Colon (tissue), 2 donors: ENCODE data around the gene MZT2A.
"Not testable (repeated sequence)": the region's sequence is repeated elsewhere in the genome, so short reads cannot be mapped to it uniquely, and the experiment has no call there.

Source experiments
- FAIRE-seq: peaks from 2 replicates; lab custom pipeline; 2012; peaks lifted over from hg19 to GRCh38; lab: Jason Lieb, UNC
- donor health status: control.
- donor health status: control.

MZT2A gene

GRCh38 chr2:131492015-131492417, at the start of gene MZT2A:
TSS of gene MZT2A (minus strand) at chr2:131492397. CDS start at chr2:131492376, 21 bp downstream.
- not testable (repeated sequence) for FAIRE-seq

GRCh38 chr2:131538856-131539255, 46.7 kb upstream of the MZT2A start:
- FAIRE-seq: not testable (repeated sequence)

GRCh38 chr2:131536841-131537240, 44.6 kb upstream of the MZT2A start:
- not testable (repeated sequence) for FAIRE-seq

GRCh38 chr2:131535951-131536826, 44.0 kb upstream of the MZT2A start:
- FAIRE-seq: not testable (repeated sequence)

- FAIRE-seq: no peak
Measured at GRCh38 chr2:131535526-131535925, 43.3 kb upstream of the MZT2A start.

- not testable (repeated sequence) for FAIRE-seq
Measured at GRCh38 chr2:131534965-131535364, 42.8 kb upstream of the MZT2A start.

- not testable (repeated sequence) for FAIRE-seq
Measured at GRCh38 chr2:131534317-131534672, 42.1 kb upstream of the MZT2A start.

- FAIRE-seq: not testable (repeated sequence)
Measured at GRCh38 chr2:131533609-131534316, 41.6 kb upstream of the MZT2A start.

- FAIRE-seq: not testable (repeated sequence)
Measured at GRCh38 chr2:131532723-131533608, 40.8 kb upstream of the MZT2A start.

- FAIRE-seq: not testable (repeated sequence)
Measured at GRCh38 chr2:131531547-131532185, 39.5 kb upstream of the MZT2A start.

- FAIRE-seq: not testable (repeated sequence)
Measured at GRCh38 chr2:131530626-131531344, 38.6 kb upstream of the MZT2A start.

- not testable (repeated sequence) for FAIRE-seq
Measured at GRCh38 chr2:131529864-131530445, 37.8 kb upstream of the MZT2A start.

- not testable (repeated sequence) for FAIRE-seq
Measured at GRCh38 chr2:131528981-131529863, 37.0 kb upstream of the MZT2A start.

- not testable (repeated sequence) for FAIRE-seq
Measured at GRCh38 chr2:131527131-131528001, 35.2 kb upstream of the MZT2A start, which contains the start of gene CCDC74A. TSS of gene CCDC74A (plus strand) at chr2:131527888. CDS start at chr2:131527971, 83 bp downstream.

GRCh38 chr2:131525256-131525655, 33.1 kb upstream of the MZT2A start:
- not testable (repeated sequence) for FAIRE-seq

- no peak for FAIRE-seq
Measured at GRCh38 chr2:131521961-131522781, 30.0 kb upstream of the MZT2A start.

- FAIRE-seq: not testable (repeated sequence)
Measured at GRCh38 chr2:131521524-131521923, 29.3 kb upstream of the MZT2A start.
